Pulmonary artery endothelial cell (primary cell): ENCODE results near the gene KCNC1. TPM values are rescaled to one million over a fixed set of nuclear protein-coding genes. Genes with fewer than 3 reads are reported as not detected.

Experiments used
- DNase-seq: peaks from one replicate; pipeline ENCODE4 v3.0.0-alpha.2; 2011; ENCODE audit warnings: low read depth, low spot score
- total RNA-seq: library from RNA; depleted of rRNA; stranded (reverse); fragments of >200 nt; gene quantifications from 2 replicates; pipeline ENCODE4 v1.2.3, GENCODE V29; 2014

KCNC1 gene
- total RNA-seq, 1 donor from 2014 or later: not detected

- no peak for DNase-seq
Observed at GRCh38 chr11:17714870-17715269, 19.7 kb upstream of the KCNC1 start.

GRCh38 chr11:17716807-17717206 lies 17.8 kb upstream of the KCNC1 start:
- DNase-seq: no peak

- no peak for DNase-seq
Observed at GRCh38 chr11:17718015-17718414, 16.6 kb upstream of the KCNC1 start.

- no peak for DNase-seq
Observed at GRCh38 chr11:17718510-17718962, 16.0 kb upstream of the KCNC1 start.

GRCh38 chr11:17719028-17719937 lies 15.3 kb upstream of the KCNC1 start, which contains the start of gene MYOD1:
Gene MYOD1 (plus strand): TSS chr11:17719571. CDS start chr11:17719783, 212 bp downstream.
- DNase-seq: no peak

GRCh38 chr11:17719938-17720795 lies 14.4 kb upstream of the KCNC1 start:
- DNase-seq: no peak

- no peak for DNase-seq
Observed at GRCh38 chr11:17720796-17721171, 13.8 kb upstream of the KCNC1 start.

GRCh38 chr11:17721242-17721999 lies 13.2 kb upstream of the KCNC1 start:
- DNase-seq: no peak

- DNase-seq: no peak
Observed at GRCh38 chr11:17722000-17722643, 12.5 kb upstream of the KCNC1 start.

GRCh38 chr11:17724020-17724908 lies 10.3 kb upstream of the KCNC1 start:
- no peak for DNase-seq

GRCh38 chr11:17725174-17725573 lies 9.4 kb upstream of the KCNC1 start:
- DNase-seq: no peak

- no peak for DNase-seq
Observed at GRCh38 chr11:17730137-17730536, 4.4 kb upstream of the KCNC1 start.

GRCh38 chr11:17730608-17731462 lies 3.7 kb upstream of the KCNC1 start:
- DNase-seq: peak; percentile 43

- no peak for DNase-seq
Observed at GRCh38 chr11:17733261-17733660, 1.3 kb upstream of the KCNC1 start.

GRCh38 chr11:17734986-17735817 lies 621 bp downstream of the KCNC1 start:
- DNase-seq: peak; percentile 37

- DNase-seq: no peak
Observed at GRCh38 chr11:17735818-17736578, 1.4 kb downstream of the KCNC1 start.

- DNase-seq: no peak
Observed at GRCh38 chr11:17736579-17736893, 2.0 kb downstream of the KCNC1 start.
